ENCODE measurements around the gene ELK3. TPM values are rescaled to one million over a fixed set of nuclear protein-coding genes. Genes with fewer than 3 reads are reported as not detected.
A peak's percentile ranks its signal among the peaks of the same experiment; 100 is the strongest.

The ELK3 gene
- total RNA-seq, 1 donor from 2014 or later: 21.2 TPM

- TF ChIP-seq, protein P1, sequence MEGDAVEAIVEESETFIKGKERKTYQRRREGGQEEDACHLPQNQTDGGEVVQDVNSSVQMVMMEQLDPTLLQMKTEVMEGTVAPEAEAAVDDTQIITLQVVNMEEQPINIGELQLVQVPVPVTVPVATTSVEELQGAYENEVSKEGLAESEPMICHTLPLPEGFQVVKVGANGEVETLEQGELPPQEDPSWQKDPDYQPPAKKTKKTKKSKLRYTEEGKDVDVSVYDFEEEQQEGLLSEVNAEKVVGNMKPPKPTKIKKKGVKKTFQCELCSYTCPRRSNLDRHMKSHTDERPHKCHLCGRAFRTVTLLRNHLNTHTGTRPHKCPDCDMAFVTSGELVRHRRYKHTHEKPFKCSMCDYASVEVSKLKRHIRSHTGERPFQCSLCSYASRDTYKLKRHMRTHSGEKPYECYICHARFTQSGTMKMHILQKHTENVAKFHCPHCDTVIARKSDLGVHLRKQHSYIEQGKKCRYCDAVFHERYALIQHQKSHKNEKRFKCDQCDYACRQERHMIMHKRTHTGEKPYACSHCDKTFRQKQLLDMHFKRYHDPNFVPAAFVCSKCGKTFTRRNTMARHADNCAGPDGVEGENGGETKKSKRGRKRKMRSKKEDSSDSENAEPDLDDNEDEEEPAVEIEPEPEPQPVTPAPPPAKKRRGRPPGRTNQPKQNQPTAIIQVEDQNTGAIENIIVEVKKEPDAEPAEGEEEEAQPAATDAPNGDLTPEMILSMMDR (IDR thresholded peaks at IDR 0.05): no peak
- H3K27ac ChIP-seq: no peak overlapping the region
- DNase-seq (ENCODE audit: low spot score in 2 of 2): peak in 1 of 2 donors; percentile 61
- H3K9me3 ChIP-seq: no peaks in the 10 kb centered on the region
- H3K27me3 ChIP-seq: no peaks in the 10 kb centered on the region
- no peaks in the 10 kb centered on the region for H3K36me3 ChIP-seq
- intact Hi-C loops (cut with DNase I): no loop called here
- H3K4me3 ChIP-seq: no peak overlapping the region
- peaks cover 0 to 7% of the 10 kb centered on the region in 2 donors for H3K4me1 ChIP-seq
Measured at GRCh38 chr12:96208346-96208745, 14.2 kb downstream of the ELK3 start.

- Histone ChIP-seq H3K36me3 (no peaks in the 10 kb centered on the region), H3K27ac (no peak overlapping the region), H3K27me3 (no peaks in the 10 kb centered on the region), H3K9me3 (no peaks in the 10 kb centered on the region), H3K4me3 (no peak overlapping the region), H3K4me1 (peaks cover 0 to 7% of the 10 kb centered on the region in 2 donors)
- intact Hi-C loops (cut with DNase I): no loop called here
- TF ChIP-seq, protein P1 (IDR thresholded peaks at IDR 0.05): peak in 1 of 3 experiments; percentile 15
- DNase-seq (ENCODE audit: low spot score in 2 of 2): peak in 1 of 2 donors; percentile 50
Measured at GRCh38 chr12:96208801-96209549, 14.8 kb downstream of the ELK3 start.

DNA sequence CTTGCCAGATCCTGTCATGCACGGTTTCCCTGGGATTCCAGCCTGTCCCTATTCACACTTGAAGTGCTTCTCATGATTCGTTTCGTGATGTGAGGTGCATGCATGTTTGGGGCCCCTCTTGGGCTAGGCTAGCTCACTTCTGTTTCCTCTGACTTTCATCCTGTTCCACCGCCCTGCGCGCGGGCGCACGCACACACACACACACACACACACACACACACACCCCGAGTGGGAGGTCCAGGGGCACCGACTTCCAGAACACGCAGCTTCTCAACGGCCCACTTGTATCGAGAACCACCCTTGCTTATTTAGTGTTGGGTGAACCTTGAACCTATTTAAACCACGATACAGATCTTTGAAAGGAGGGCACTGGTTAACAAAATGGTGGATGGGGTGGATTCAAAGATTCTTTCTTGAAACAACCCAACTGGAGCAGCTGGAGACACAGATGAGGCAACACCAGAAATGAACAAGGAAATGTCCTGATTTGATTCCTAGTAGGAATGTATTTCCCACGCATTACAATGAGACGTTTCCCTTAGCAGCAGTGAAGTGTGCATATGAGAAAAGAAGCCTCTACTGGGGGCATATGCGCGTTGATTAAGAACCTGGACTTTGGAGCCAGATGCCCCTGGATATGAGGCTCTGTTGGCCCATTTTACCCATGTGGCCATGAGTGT is 16.3 kb downstream of the ELK3 start:
- TF ChIP-seq, protein P1 (IDR thresholded peaks at IDR 0.05): no peak
- peak in 1 of 2 donors; percentile 59 for DNase-seq (ENCODE audit: low spot score in 2 of 2)
- no peaks in the 10 kb centered on the region for H3K9me3 ChIP-seq
- H3K4me3 ChIP-seq: no peak overlapping the region
- H3K27ac ChIP-seq: no peak overlapping the region
- H3K4me1 ChIP-seq: peaks cover 0 to 7% of the 10 kb centered on the region in 2 donors
- intact Hi-C loops (cut with DNase I): no loop called here
- H3K36me3 ChIP-seq: no peaks in the 10 kb centered on the region
- H3K27me3 ChIP-seq: no peaks in the 10 kb centered on the region

GRCh38 chr12:96211988-96212387 is 17.8 kb downstream of the ELK3 start:
- Histone ChIP-seq H3K36me3 (no peaks in the 10 kb centered on the region), H3K4me1 (peaks cover 0 to 7% of the 10 kb centered on the region in 2 donors), H3K4me3 (no peak overlapping the region), H3K27ac (peak overlapping the region; percentile 9 to 26), H3K9me3 (no peaks in the 10 kb centered on the region), H3K27me3 (no peaks in the 10 kb centered on the region)
- intact Hi-C loops (cut with DNase I): no loop called here
- TF ChIP-seq, protein P1 (IDR thresholded peaks at IDR 0.05): no peak
- peak in 1 of 2 donors; percentile 40 for DNase-seq (ENCODE audit: low spot score in 2 of 2)

DNA sequence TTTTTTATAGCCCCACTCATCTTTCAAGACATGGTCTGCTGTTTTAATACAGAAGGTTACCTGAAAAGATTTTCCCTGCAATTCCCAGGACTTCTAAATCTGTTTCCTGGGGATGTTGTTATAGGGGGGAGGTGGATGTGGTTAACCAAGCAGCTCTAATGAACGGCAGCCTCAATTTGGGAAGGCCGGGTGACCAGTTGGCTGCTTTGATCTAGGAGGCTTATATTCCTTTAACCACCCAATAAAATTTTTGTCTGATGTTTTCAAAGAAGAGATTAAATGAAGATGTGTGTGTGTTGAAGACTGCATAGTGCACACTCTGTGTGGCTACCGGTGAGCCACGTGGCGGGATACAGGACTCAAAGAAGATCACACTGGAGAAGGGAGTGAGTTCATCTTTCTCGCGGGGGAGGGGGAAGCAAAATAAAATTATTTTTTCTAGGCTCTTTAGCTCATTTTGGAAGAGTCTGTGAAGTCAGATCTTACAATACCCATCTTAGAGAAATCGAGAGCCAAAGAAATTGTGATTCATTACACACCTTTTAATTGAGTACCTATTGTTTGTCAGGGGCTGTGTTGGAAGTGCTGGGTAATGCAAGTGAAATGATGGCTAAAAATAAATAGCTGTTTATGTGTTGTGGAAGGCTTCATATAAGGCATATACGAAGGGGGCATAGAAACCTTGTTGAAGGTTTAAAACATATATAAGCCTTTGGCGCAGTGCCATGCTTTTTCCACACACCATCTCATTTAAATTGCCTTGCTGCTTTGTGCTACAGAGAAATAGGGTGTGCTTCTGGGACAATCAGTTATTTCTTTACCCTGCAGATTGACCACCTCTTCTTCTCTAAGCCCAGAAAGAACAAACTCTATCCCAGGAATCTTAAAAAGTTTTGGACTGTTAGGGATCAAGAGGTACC is 18.5 kb downstream of the ELK3 start:
- TF ChIP-seq, protein P1 (IDR thresholded peaks at IDR 0.05): no peak
- peak overlapping the region; percentile 9 to 26 for H3K27ac ChIP-seq
- no peaks in the 10 kb centered on the region for H3K9me3 ChIP-seq
- no peaks in the 10 kb centered on the region for H3K36me3 ChIP-seq
- peak in 1 of 2 donors; percentile 34 for DNase-seq (ENCODE audit: low spot score in 2 of 2)
- intact Hi-C loops (cut with DNase I): no loop called here
- peaks cover 0 to 7% of the 10 kb centered on the region in 2 donors for H3K4me1 ChIP-seq
- no peaks in the 10 kb centered on the region for H3K27me3 ChIP-seq
- H3K4me3 ChIP-seq: no peak overlapping the region

All from ascending aorta (tissue), 2 donors.